ENCODE data around the gene EFNA2.
"Not testable (repeated sequence)": the region's sequence is repeated elsewhere in the genome, so short reads cannot be mapped to it uniquely, and the experiment has no call there.

The EFNA2 gene

GRCh38 chr19:1309977-1310852 lies 24.5 kb downstream of the EFNA2 start:
- Mint-ChIP-seq H3K36me3 (no peaks in the 10 kb centered on the region), H3K27ac (no peak overlapping the region), H3K4me3 (no peak overlapping the region), H3K27me3 (peaks cover 11 to 28% of the 10 kb centered on the region in 2 donors), H3K4me1 (no peaks in the 10 kb centered on the region), H3K9me3 (no peaks in the 10 kb centered on the region)
- DNase-seq (no peak), ATAC-seq (replicated peaks) (no peak)

- Mint-ChIP-seq H3K27me3 (peaks cover 14 to 32% of the 10 kb centered on the region in 2 donors), H3K4me3 (no peak overlapping the region), H3K36me3 (no peaks in the 10 kb centered on the region), H3K9me3 (no peaks in the 10 kb centered on the region), H3K27ac (no peak overlapping the region), H3K4me1 (no peaks in the 10 kb centered on the region)
- no peak for ATAC-seq (replicated peaks)
- DNase-seq: no peak
These were observed 25.1 kb downstream of the EFNA2 start for GRCh38 chr19:1310853-1311180.

GRCh38 chr19:1311543-1312091 lies 25.9 kb downstream of the EFNA2 start:
- Mint-ChIP-seq H3K9me3 (no peaks in the 10 kb centered on the region), H3K27me3 (peaks cover 17 to 37% of the 10 kb centered on the region in 2 donors), H3K4me3 (no peak overlapping the region), H3K27ac (no peak overlapping the region), H3K4me1 (no peaks in the 10 kb centered on the region), H3K36me3 (no peaks in the 10 kb centered on the region)
- ATAC-seq (replicated peaks) (no peak), DNase-seq (no peak)

GRCh38 chr19:1312767-1313694 lies 27.4 kb downstream of the EFNA2 start:
- Mint-ChIP-seq H3K9me3 (no peaks in the 10 kb centered on the region), H3K4me1 (no peaks in the 10 kb centered on the region), H3K27ac (no peak overlapping the region), H3K27me3 (peaks cover 26 to 51% of the 10 kb centered on the region in 2 donors), H3K4me3 (no peak overlapping the region), H3K36me3 (no peaks in the 10 kb centered on the region)
- DNase-seq (no peak), ATAC-seq (replicated peaks) (no peak)

- Mint-ChIP-seq H3K9me3 (no peaks in the 10 kb centered on the region), H3K36me3 (no peaks in the 10 kb centered on the region), H3K27ac (no peak overlapping the region), H3K4me3 (no peak overlapping the region), H3K27me3 (peaks cover 31 to 54% of the 10 kb centered on the region in 2 donors), H3K4me1 (no peaks in the 10 kb centered on the region)
- no peak for DNase-seq
- no peak for ATAC-seq (replicated peaks)
These were observed 28.3 kb downstream of the EFNA2 start for GRCh38 chr19:1313695-1314613.

- Mint-ChIP-seq H3K4me1 (no peaks in the 10 kb centered on the region), H3K9me3 (no peaks in the 10 kb centered on the region), H3K4me3 (no peak overlapping the region), H3K36me3 (no peaks in the 10 kb centered on the region), H3K27ac (no peak overlapping the region), H3K27me3 (peaks cover 36 to 42% of the 10 kb centered on the region in 2 donors)
- DNase-seq (peak; percentile 35), ATAC-seq (replicated peaks) (peak; percentile 81 to 82)
These were observed 29.9 kb downstream of the EFNA2 start for GRCh38 chr19:1315470-1316166.

GRCh38 chr19:1316466-1316865 lies 30.8 kb downstream of the EFNA2 start:
- DNase-seq: no peak
- ATAC-seq (replicated peaks): no peak
- peaks cover 39 to 46% of the 10 kb centered on the region in 2 donors for H3K27me3 Mint-ChIP-seq
- no peak overlapping the region for H3K27ac Mint-ChIP-seq
- H3K9me3 Mint-ChIP-seq: no peaks in the 10 kb centered on the region
- H3K4me3 Mint-ChIP-seq: no peak overlapping the region
- H3K4me1 Mint-ChIP-seq: no peaks in the 10 kb centered on the region
- no peaks in the 10 kb centered on the region for H3K36me3 Mint-ChIP-seq

GRCh38 chr19:1317274-1318003 lies 31.8 kb downstream of the EFNA2 start:
- ATAC-seq (replicated peaks) (no peak), DNase-seq (no peak)
- no peak overlapping the region for H3K27ac Mint-ChIP-seq
- peaks cover 42 to 56% of the 10 kb centered on the region in 2 donors for H3K27me3 Mint-ChIP-seq
- H3K36me3 Mint-ChIP-seq: no peaks in the 10 kb centered on the region
- peaks cover 0 to under 1% of the 10 kb centered on the region in 2 donors for H3K4me1 Mint-ChIP-seq
- no peak overlapping the region for H3K4me3 Mint-ChIP-seq
- H3K9me3 Mint-ChIP-seq: no peaks in the 10 kb centered on the region

GRCh38 chr19:1318678-1319471 lies 33.2 kb downstream of the EFNA2 start:
- no peak overlapping the region for H3K4me3 Mint-ChIP-seq
- H3K36me3 Mint-ChIP-seq: no peaks in the 10 kb centered on the region
- ATAC-seq (replicated peaks): no peak
- no peak overlapping the region for H3K27ac Mint-ChIP-seq
- peaks cover 43 to 63% of the 10 kb centered on the region in 2 donors for H3K27me3 Mint-ChIP-seq
- no peak for DNase-seq
- no peaks in the 10 kb centered on the region for H3K9me3 Mint-ChIP-seq
- peaks cover 0 to 4% of the 10 kb centered on the region in 2 donors for H3K4me1 Mint-ChIP-seq

GRCh38 chr19:1320282-1320650 lies 34.6 kb downstream of the EFNA2 start:
- peaks cover 47 to 65% of the 10 kb centered on the region in 2 donors for H3K27me3 Mint-ChIP-seq
- H3K36me3 Mint-ChIP-seq; H3K9me3 Mint-ChIP-seq; DNase-seq; ATAC-seq (replicated peaks); H3K27ac Mint-ChIP-seq; H3K4me3 Mint-ChIP-seq: not testable (repeated sequence)
- H3K4me1 Mint-ChIP-seq: peaks cover 4 to 10% of the 10 kb centered on the region in 2 donors

- ATAC-seq (replicated peaks) (no peak), DNase-seq (no peak)
- peaks cover 0 to 1% of the 10 kb centered on the region in 2 donors for H3K36me3 Mint-ChIP-seq
- H3K27ac Mint-ChIP-seq: no peak overlapping the region
- H3K4me1 Mint-ChIP-seq: peaks cover 4 to 14% of the 10 kb centered on the region in 2 donors
- H3K27me3 Mint-ChIP-seq: peaks cover 44 to 63% of the 10 kb centered on the region in 2 donors
- H3K9me3 Mint-ChIP-seq: no peaks in the 10 kb centered on the region
- H3K4me3 Mint-ChIP-seq: no peak overlapping the region
These were observed 35.9 kb downstream of the EFNA2 start for GRCh38 chr19:1321539-1321938.
